IPS-20b (cell line): ENCODE results near the gene HSD17B12.

Experiments used
- H3K27ac ChIP-seq: one replicate; pipeline ENCODE4 v1.5.1; 2013; ENCODE audit warnings: low read length
- H3K27me3 ChIP-seq: 2 replicates; pipeline ENCODE4 v1.6.1; 2013; ENCODE audit warnings: mild to moderate bottlenecking, low read length, inconsistent platforms; ENCODE audit not compliant: insufficient read depth
- H3K36me3 ChIP-seq: 2 replicates; pipeline ENCODE4 v1.6.1; 2013; ENCODE audit warnings: low read depth, mild to moderate bottlenecking, inconsistent platforms, low read length, moderate library complexity; ENCODE audit not compliant: insufficient read depth
- H3K4me1 ChIP-seq: 2 replicates; pipeline ENCODE4 v1.6.1; 2013; ENCODE audit warnings: mild to moderate bottlenecking, control low read depth, inconsistent platforms, low read length, moderate library complexity; ENCODE audit not compliant: insufficient read depth
- H3K4me3 ChIP-seq: 2 replicates; pipeline ENCODE4 v1.5.1; 2013; ENCODE audit warnings: mild to moderate bottlenecking, low read length, inconsistent platforms
- H3K9ac ChIP-seq: 2 replicates; pipeline ENCODE4 v1.6.1; 2013; ENCODE audit warnings: low read depth, mild to moderate bottlenecking, inconsistent platforms, low read length, moderate library complexity
- H3K9me3 ChIP-seq: 2 replicates; pipeline ENCODE4 v1.6.1; 2013; ENCODE audit warnings: mild to moderate bottlenecking, low read depth, low read length, inconsistent platforms; ENCODE audit not compliant: insufficient read depth

The HSD17B12 gene

GRCh38 chr11:43810929-43811596 lies 130.5 kb downstream of the HSD17B12 start:
- Histone ChIP-seq H3K9ac (no peak overlapping the region), H3K36me3 (peaks cover 12% of the 10 kb centered on the region), H3K9me3 (0 out of 2 replicates have a peak, but pooled peaks cover 2% of the 10 kb centered on the region)

DNA sequence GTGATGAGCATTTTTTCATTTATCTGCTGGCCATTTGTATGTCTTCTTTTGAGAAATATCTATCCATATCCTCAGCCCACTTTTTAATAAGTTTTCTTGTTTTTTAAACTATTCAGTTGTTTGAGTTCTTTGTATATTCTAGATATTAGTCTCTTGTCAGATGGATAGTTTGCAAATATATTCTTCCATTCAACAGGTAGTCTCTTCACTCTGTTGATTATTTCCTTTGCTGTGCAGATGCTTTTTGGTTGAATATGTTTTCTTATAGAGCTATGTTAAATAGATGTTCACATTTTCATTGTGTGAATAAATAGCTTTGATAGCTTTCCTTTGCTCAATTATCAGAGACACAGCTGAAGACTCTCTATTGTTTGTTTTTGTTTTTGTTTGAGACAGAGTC lies 131.9 kb downstream of the HSD17B12 start:
- Histone ChIP-seq H3K9ac (no peak overlapping the region), H3K27ac (no peak overlapping the region), H3K36me3 (peaks cover 12% of the 10 kb centered on the region), H3K4me3 (no peak overlapping the region), H3K27me3 (no peaks in the 10 kb centered on the region), H3K9me3 (no peaks in the 10 kb centered on the region), H3K4me1 (no peaks in the 10 kb centered on the region)

More at GRCh38 chr11:43810929-43811596, 130.5 kb downstream of the HSD17B12 start:
- no peaks in the 10 kb centered on the region for H3K27me3 ChIP-seq
- no peak overlapping the region for H3K27ac ChIP-seq
- H3K4me1 ChIP-seq = no peaks in the 10 kb centered on the region
- no peak overlapping the region for H3K4me3 ChIP-seq

GRCh38 chr11:43818220-43818619 lies 137.7 kb downstream of the HSD17B12 start:
- H3K4me3 ChIP-seq = no peak overlapping the region
- no peaks in the 10 kb centered on the region for H3K9me3 ChIP-seq
- H3K27ac ChIP-seq = no peak overlapping the region
- H3K4me1 ChIP-seq = no peaks in the 10 kb centered on the region
- H3K9ac ChIP-seq = no peak overlapping the region
- no peaks in the 10 kb centered on the region for H3K27me3 ChIP-seq
- peaks cover 25% of the 10 kb centered on the region for H3K36me3 ChIP-seq

- no peak overlapping the region for H3K4me3 ChIP-seq
- peaks cover 29% of the 10 kb centered on the region for H3K36me3 ChIP-seq
- no peak overlapping the region for H3K27ac ChIP-seq
- no peaks in the 10 kb centered on the region for H3K27me3 ChIP-seq
- H3K4me1 ChIP-seq = no peaks in the 10 kb centered on the region
- H3K9ac ChIP-seq = no peak overlapping the region
- no peaks in the 10 kb centered on the region for H3K9me3 ChIP-seq
Measured at GRCh38 chr11:43819926-43820325, 139.4 kb downstream of the HSD17B12 start.

GRCh38 chr11:43823316-43823715 lies 142.8 kb downstream of the HSD17B12 start:
- Histone ChIP-seq H3K36me3 (peaks cover 18% of the 10 kb centered on the region; the same call in 1 of the 2 replicates), H3K4me3 (no peak overlapping the region), H3K9me3 (no peaks in the 10 kb centered on the region), H3K27ac (no peak overlapping the region), H3K27me3 (no peaks in the 10 kb centered on the region), H3K9ac (no peak overlapping the region), H3K4me1 (no peaks in the 10 kb centered on the region)

DNA sequence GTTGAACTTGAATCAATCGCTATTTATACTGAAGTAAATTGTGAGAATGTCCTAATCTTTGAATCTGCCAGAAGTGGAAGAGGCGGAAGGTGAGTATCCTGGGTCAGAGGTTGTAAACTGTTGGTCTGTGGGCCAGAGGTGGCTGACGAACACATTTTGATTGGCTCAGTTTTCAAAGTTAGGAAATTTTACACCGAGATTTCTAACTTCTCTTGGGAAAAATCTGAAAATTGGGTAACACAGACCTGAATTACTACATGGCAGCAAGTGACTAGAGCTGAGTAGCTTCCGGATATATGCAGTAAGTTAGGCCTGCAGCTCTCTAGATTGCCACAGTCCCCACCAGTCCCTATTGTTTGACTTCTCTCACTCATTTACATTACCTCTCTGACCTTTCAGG lies 143.3 kb downstream of the HSD17B12 start:
- H3K36me3 ChIP-seq = peaks cover 18% of the 10 kb centered on the region; the same call in 1 of the 2 replicates

GRCh38 chr11:43825217-43825816 lies 144.8 kb downstream of the HSD17B12 start:
- no peaks in the 10 kb centered on the region for H3K9me3 ChIP-seq

More for the DNA sequence above, 143.3 kb downstream of the HSD17B12 start:
- H3K9ac ChIP-seq = no peak overlapping the region
- H3K4me3 ChIP-seq = no peak overlapping the region
- no peaks in the 10 kb centered on the region for H3K9me3 ChIP-seq
- no peaks in the 10 kb centered on the region for H3K4me1 ChIP-seq
- H3K27me3 ChIP-seq = no peaks in the 10 kb centered on the region
- no peak overlapping the region for H3K27ac ChIP-seq

DNA sequence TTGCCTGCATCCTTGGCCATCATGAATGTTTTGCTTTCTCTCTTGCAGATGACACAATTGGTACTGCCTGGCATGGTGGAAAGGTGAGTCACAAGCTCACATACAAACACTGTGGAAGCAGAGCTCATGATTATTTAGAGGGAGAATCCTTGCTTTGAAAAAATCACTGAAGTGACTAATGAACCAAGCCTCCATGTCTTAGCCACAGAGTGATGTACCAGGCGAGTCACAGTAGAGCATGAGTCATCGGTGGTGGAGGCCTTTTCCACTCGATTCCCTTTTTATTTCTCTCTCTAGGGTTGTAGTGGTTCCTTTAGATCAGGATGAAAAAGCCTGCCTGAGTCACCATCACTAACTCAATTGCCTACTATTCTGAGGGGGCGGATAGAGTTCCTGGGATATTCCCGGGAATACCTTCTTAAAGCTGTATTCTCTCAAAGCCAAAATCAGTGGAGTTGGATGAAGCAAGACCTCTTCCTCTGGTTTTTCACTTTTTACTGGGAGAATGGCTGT lies 150.4 kb downstream of the HSD17B12 start:
- no peak overlapping the region for H3K27ac ChIP-seq
- no peaks in the 10 kb centered on the region for H3K9me3 ChIP-seq
- H3K27me3 ChIP-seq = no peaks in the 10 kb centered on the region
- H3K9ac ChIP-seq = no peak overlapping the region
- H3K36me3 ChIP-seq = peaks cover 11% of the 10 kb centered on the region
- H3K4me1 ChIP-seq = no peaks in the 10 kb centered on the region
- H3K4me3 ChIP-seq = no peak overlapping the region

More at GRCh38 chr11:43825217-43825816, 144.8 kb downstream of the HSD17B12 start:
- H3K27me3 ChIP-seq = no peaks in the 10 kb centered on the region
- no peak overlapping the region for H3K9ac ChIP-seq
- no peak overlapping the region for H3K4me3 ChIP-seq
- no peaks in the 10 kb centered on the region for H3K4me1 ChIP-seq
- no peak overlapping the region for H3K27ac ChIP-seq
- peaks cover 10% of the 10 kb centered on the region; the same call in 1 of the 2 replicates for H3K36me3 ChIP-seq

DNA sequence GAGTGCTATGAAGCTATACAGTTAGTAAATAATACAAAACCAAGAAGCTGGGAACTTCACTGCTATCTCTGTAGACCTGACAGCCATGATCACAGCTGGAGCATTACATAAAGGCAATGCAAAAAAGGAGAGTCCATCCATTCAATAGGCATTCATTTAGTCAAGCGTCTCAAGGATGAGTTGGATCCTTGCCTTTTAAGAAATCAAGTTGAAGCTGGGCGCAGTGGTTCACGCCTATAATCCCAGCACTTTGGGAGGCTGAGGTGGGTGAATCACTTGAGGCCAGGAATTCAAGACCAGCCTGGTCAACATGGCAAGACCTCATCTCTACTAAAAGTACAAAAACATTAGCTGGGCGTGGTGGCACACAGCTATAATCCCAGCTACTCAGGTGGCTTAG lies 152.0 kb downstream of the HSD17B12 start:
- H3K9ac ChIP-seq = no peak overlapping the region
- H3K27ac ChIP-seq = no peak overlapping the region
- no peaks in the 10 kb centered on the region for H3K4me1 ChIP-seq
- H3K36me3 ChIP-seq = peaks cover 11% of the 10 kb centered on the region
- no peaks in the 10 kb centered on the region for H3K9me3 ChIP-seq
- no peaks in the 10 kb centered on the region for H3K27me3 ChIP-seq
- no peak overlapping the region for H3K4me3 ChIP-seq

DNA sequence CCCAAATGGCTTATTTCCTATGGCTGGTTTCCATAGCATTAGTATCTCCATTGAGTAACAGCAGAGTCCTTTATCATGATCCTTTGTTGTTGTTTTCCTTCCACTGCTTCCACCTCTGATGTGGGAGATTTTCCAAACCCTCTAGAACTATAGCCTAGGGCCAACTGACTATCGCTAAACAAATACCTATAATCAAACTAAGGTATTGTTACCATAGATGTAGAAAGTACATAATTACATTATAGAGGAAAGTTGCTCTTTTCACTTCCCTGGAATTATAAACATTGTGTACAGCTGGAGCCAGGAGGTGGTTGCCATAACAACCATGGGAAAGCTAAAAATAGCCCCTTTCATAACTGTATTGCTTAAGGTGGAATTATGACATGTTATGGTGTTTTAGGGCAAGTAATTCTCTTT lies 153.1 kb downstream of the HSD17B12 start:
- Histone ChIP-seq H3K36me3 (peaks cover 15% of the 10 kb centered on the region), H3K4me3 (no peak overlapping the region), H3K27ac (no peak overlapping the region), H3K9me3 (no peaks in the 10 kb centered on the region), H3K9ac (no peak overlapping the region), H3K4me1 (no peaks in the 10 kb centered on the region), H3K27me3 (no peaks in the 10 kb centered on the region)

DNA sequence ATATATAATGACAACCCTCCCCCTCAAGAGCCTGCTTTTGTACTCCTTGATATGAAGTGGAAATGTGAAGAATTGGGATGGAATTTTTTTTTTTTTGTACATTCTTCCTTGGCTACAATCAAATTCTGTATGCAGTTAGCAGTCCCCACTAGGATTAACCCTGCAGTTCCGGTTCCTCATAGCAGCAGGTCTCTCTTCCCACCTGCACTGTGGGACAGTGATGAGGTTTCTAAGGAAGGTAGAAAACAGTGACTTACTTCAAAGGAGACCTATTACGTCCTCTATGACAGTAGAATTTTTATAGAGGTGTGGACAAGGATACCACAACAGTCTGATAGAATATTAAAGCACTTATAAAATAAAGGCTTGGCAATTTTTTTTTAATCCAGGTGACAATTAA lies 153.7 kb downstream of the HSD17B12 start:
- H3K9me3 ChIP-seq = no peaks in the 10 kb centered on the region
- H3K4me3 ChIP-seq = no peak overlapping the region
- H3K9ac ChIP-seq = no peak overlapping the region
- H3K27me3 ChIP-seq = no peaks in the 10 kb centered on the region
- peaks cover 21% of the 10 kb centered on the region for H3K36me3 ChIP-seq
- H3K27ac ChIP-seq = no peak overlapping the region
- no peaks in the 10 kb centered on the region for H3K4me1 ChIP-seq

GRCh38 chr11:43835104-43835503 lies 154.6 kb downstream of the HSD17B12 start:
- H3K9ac ChIP-seq = no peak overlapping the region
- H3K4me3 ChIP-seq = no peak overlapping the region
- H3K36me3 ChIP-seq = peaks cover 27% of the 10 kb centered on the region
- no peaks in the 10 kb centered on the region for H3K9me3 ChIP-seq
- H3K27me3 ChIP-seq = no peaks in the 10 kb centered on the region
- no peaks in the 10 kb centered on the region for H3K4me1 ChIP-seq
- no peak overlapping the region for H3K27ac ChIP-seq
